Keratinocyte (primary cell): ENCODE results near the gene SPATA4. TPM values are rescaled to one million over a fixed set of nuclear protein-coding genes. Genes with fewer than 3 reads are reported as not detected.

Experiments
- DNase-seq: peaks from one replicate; pipeline ENCODE4 v3.0.0-alpha.2; 2011; ENCODE audit warnings: low read depth, missing footprints, low spot score
- FAIRE-seq: peaks from 2 replicates; lab custom pipeline; 2011; peaks lifted over from hg19 to GRCh38; lab: Jason Lieb, UNC
- H2AFZ ChIP-seq: 2 replicates; pipeline ENCODE4 v1.6.0; 2012; ENCODE audit warnings: low read length, control low read depth, inconsistent platforms; ENCODE audit not compliant: control insufficient read depth
- H3K27ac ChIP-seq: 2 replicates; pipeline ENCODE4 v1.5.1; 2011; ENCODE audit warnings: low read length; ENCODE audit not compliant: control insufficient read depth, insufficient read depth
- H3K27me3 ChIP-seq: 3 replicates; pipeline ENCODE4 v1.6.0; 2011; ENCODE audit warnings: low read length; ENCODE audit not compliant: control insufficient read depth, insufficient read depth; ENCODE audit errors: extremely low read depth
- H3K36me3 ChIP-seq, 2 experiments: 2 replicates in 1 of 2; 3 replicates in 1 of 2; pipeline ENCODE4 v1.5.1; 2011; ENCODE audit warnings: low read length in 2 of 2, mild to moderate bottlenecking in 1 of 2; ENCODE audit not compliant: control insufficient read depth in 2 of 2, insufficient read depth in 2 of 2; ENCODE audit errors: extremely low read depth in 1 of 2
- H3K4me1 ChIP-seq: 3 replicates; pipeline ENCODE4 v1.5.1; 2011; ENCODE audit warnings: low read length; ENCODE audit not compliant: control insufficient read depth, insufficient read depth; ENCODE audit errors: extremely low read depth
- H3K4me2 ChIP-seq: 3 replicates; pipeline ENCODE4 v1.6.0; 2011; ENCODE audit warnings: low read depth, low read length; ENCODE audit not compliant: control insufficient read depth, insufficient read depth; ENCODE audit errors: extremely low read depth
- H3K4me3 ChIP-seq, 3 experiments: fragments of 200-600 bp in 1 of 3; sonication (generic) in 1 of 3; 2 replicates in 2 of 3; 3 replicates in 1 of 3; pipeline ENCODE4 v1.5.1; 2011 to 2016; ENCODE audit warnings: low read length in 3 of 3, mild to moderate bottlenecking in 3 of 3, control low read depth in 2 of 3, inconsistent platforms in 1 of 3, low read depth in 1 of 3, mixed read lengths in 1 of 3, mixed run types in 1 of 3, moderate library complexity in 1 of 3; ENCODE audit not compliant: control insufficient read depth in 2 of 3, insufficient read depth in 2 of 3; ENCODE audit errors: extremely low read depth in 1 of 3
- H3K79me2 ChIP-seq: 2 replicates; pipeline ENCODE4 v1.6.0; 2012; ENCODE audit warnings: low read length; ENCODE audit not compliant: control insufficient read depth, insufficient read depth
- H3K9ac ChIP-seq: 3 replicates; pipeline ENCODE4 v1.6.0; 2011; ENCODE audit warnings: low read length; ENCODE audit not compliant: control insufficient read depth, insufficient read depth; ENCODE audit errors: extremely low read depth
- H3K9me1 ChIP-seq: 3 replicates; pipeline ENCODE4 v1.6.0; 2011; ENCODE audit warnings: low read length; ENCODE audit not compliant: control insufficient read depth, insufficient read depth; ENCODE audit errors: extremely low read depth
- H3K9me3 ChIP-seq: 2 replicates; pipeline ENCODE4 v1.5.1; 2012; ENCODE audit warnings: low read depth, low read length; ENCODE audit not compliant: control insufficient read depth
- H4K20me1 ChIP-seq: 3 replicates; pipeline ENCODE4 v1.6.0; 2011; ENCODE audit warnings: low read length; ENCODE audit not compliant: control insufficient read depth, insufficient read depth; ENCODE audit errors: extremely low read depth
- EZH2 ChIP-seq: IDR thresholded peaks from one replicate; pipeline ENCODE4 v1.6.1; 2012; ENCODE audit warnings: inconsistent platforms, mild to moderate bottlenecking, low read length, moderate library complexity
- dilution Hi-C: fragments of 300-500 bp; cut with MboI; formaldehyde crosslinking; loops from one replicate; pipeline ENCODE4 v1.7.0; 2020; ENCODE audit warnings: low sequenced_read_pairs; ENCODE audit not compliant: extremely low pct_ligation_motif_present
- polyA plus RNA-seq, 5 experiments: library from polyadenylated mRNA; depleted of rRNA in 3 of 5; stranded (reverse) in 3 of 5; stranded (forward) in 1 of 5; unstranded in 1 of 5; fragments of >200 nt; gene quantifications; 1 replicate in 1 of 5; 2 replicates in 3 of 5; 3 replicates in 1 of 5; pipeline versions ENCODE4 v1.2.1 to v1.2.3, GENCODE V29; 2011 to 2012; ENCODE audit warnings: missing spikeins in 2 of 5, low read depth in 1 of 5, low replicate concordance in 1 of 5
- TF ChIP-seq, protein P1 (sequence below), 3 experiments: IDR thresholded peaks in 1 of 3; conservative IDR thresholded peaks in 1 of 3; optimal IDR thresholded peaks in 1 of 3; 2 replicates in 2 of 3; 3 replicates in 1 of 3; pipeline versions ENCODE3 to v1.5.1; 2011; ENCODE audit warnings: low read length in 3 of 3, mild to moderate bottlenecking in 3 of 3, moderate library complexity in 2 of 3, control low read depth in 1 of 3, inconsistent platforms in 1 of 3; ENCODE audit not compliant: insufficient read depth in 2 of 3; ENCODE audit errors: extremely low read depth in 1 of 3

SPATA4 gene
- polyA plus RNA-seq, 1 donor (not counting 4 experiments of a cell fraction or from before 2014, with no cell fraction given) = 0.12 TPM

DNA sequence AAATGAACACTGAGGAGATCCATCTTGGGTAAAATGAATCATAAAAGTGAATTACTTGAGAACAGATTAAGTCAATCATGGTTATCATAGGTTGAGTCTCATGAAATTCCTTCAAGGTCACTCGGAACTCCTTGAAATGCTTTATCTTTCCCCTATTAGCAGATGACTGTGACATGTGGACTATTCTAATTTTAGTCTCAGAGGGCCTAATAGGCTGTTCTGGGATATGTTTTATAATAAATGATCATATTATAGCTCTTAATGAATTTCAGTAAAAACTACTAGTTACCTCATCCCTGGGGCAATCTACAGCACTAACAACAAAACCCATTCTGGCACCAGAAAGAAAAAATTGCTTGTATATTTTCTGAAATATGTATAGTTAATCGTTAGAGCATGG is 44.7 kb downstream of the SPATA4 start:
- no peaks in the 10 kb centered on the region for H3K27me3 ChIP-seq
- H3K36me3 ChIP-seq = no peaks in the 10 kb centered on the region
- no peaks in the 10 kb centered on the region for H3K9me1 ChIP-seq
- no peaks in the 10 kb centered on the region for H3K9me3 ChIP-seq
- H3K4me3 ChIP-seq = no peak overlapping the region
- TF ChIP-seq EZH2 = no peak
- TF ChIP-seq, protein P1, sequence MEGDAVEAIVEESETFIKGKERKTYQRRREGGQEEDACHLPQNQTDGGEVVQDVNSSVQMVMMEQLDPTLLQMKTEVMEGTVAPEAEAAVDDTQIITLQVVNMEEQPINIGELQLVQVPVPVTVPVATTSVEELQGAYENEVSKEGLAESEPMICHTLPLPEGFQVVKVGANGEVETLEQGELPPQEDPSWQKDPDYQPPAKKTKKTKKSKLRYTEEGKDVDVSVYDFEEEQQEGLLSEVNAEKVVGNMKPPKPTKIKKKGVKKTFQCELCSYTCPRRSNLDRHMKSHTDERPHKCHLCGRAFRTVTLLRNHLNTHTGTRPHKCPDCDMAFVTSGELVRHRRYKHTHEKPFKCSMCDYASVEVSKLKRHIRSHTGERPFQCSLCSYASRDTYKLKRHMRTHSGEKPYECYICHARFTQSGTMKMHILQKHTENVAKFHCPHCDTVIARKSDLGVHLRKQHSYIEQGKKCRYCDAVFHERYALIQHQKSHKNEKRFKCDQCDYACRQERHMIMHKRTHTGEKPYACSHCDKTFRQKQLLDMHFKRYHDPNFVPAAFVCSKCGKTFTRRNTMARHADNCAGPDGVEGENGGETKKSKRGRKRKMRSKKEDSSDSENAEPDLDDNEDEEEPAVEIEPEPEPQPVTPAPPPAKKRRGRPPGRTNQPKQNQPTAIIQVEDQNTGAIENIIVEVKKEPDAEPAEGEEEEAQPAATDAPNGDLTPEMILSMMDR (optimal IDR thresholded peaks at IDR 0.05 in 1 of 3, IDR thresholded peaks at IDR 0.05 in 1 of 3, conservative IDR thresholded peaks at IDR 0.05 in 1 of 3; ENCODE audit: extremely low read depth in 1 of 3, insufficient read depth in 2 of 3, low read length in 3 of 3) = no peak
- H3K9ac ChIP-seq = no peak overlapping the region
- no peak overlapping the region for H2AFZ ChIP-seq
- no peaks in the 10 kb centered on the region for H3K79me2 ChIP-seq
- H3K27ac ChIP-seq = no peak overlapping the region
- FAIRE-seq (no peak), DNase-seq (no peak)
- no peaks in the 10 kb centered on the region for H3K4me1 ChIP-seq
- no peak overlapping the region for H3K4me2 ChIP-seq
- dilution Hi-C loops = no loop called here
- H4K20me1 ChIP-seq = no peaks in the 10 kb centered on the region

DNA sequence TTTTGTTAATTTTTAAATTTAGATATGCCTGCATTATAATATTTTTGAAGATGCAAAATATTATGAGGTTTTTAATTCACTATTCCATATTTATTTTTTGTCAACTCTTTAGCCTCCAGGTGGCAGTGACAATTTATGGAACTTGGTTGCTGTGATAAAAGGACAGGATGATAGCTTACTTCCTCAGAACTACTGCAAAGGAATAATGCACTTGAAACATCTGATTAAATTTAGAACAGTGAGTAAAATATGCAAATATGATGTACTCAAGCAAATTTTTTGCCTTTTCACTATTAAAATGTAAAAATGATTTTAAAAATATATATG is 45.1 kb downstream of the SPATA4 start:
- H3K9ac ChIP-seq = no peak overlapping the region
- dilution Hi-C loops = no loop called here
- TF ChIP-seq EZH2 = no peak
- TF ChIP-seq, protein P1 (optimal IDR thresholded peaks at IDR 0.05 in 1 of 3, IDR thresholded peaks at IDR 0.05 in 1 of 3, conservative IDR thresholded peaks at IDR 0.05 in 1 of 3; ENCODE audit: extremely low read depth in 1 of 3, insufficient read depth in 2 of 3, low read length in 3 of 3) = no peak
- H3K9me1 ChIP-seq = no peaks in the 10 kb centered on the region
- H3K4me3 ChIP-seq = no peak overlapping the region
- FAIRE-seq = no peak
- H3K27ac ChIP-seq = no peak overlapping the region
- H3K4me1 ChIP-seq = no peaks in the 10 kb centered on the region
- no peak overlapping the region for H2AFZ ChIP-seq
- no peaks in the 10 kb centered on the region for H4K20me1 ChIP-seq
- H3K79me2 ChIP-seq = no peaks in the 10 kb centered on the region
- DNase-seq = no peak
- H3K4me2 ChIP-seq = no peak overlapping the region
- H3K27me3 ChIP-seq = no peaks in the 10 kb centered on the region
- no peaks in the 10 kb centered on the region for H3K9me3 ChIP-seq
- no peaks in the 10 kb centered on the region for H3K36me3 ChIP-seq
